Loucy (cell line): ENCODE results near the gene KCND2.

Source experiments
- H2AFZ ChIP-seq: fragments of 200-600 bp; sonication (generic); 2 replicates; pipeline ENCODE4 v1.6.0; 2016; ENCODE audit warnings: antibody characterized with exemption, mild to moderate bottlenecking, low read length, moderate library complexity
- H3F3A ChIP-seq: fragments of 200-600 bp; 2 replicates; pipeline ENCODE4 v1.6.0; 2016; ENCODE audit warnings: antibody characterized with exemption, low read depth, mild to moderate bottlenecking
- H3K27me3 ChIP-seq: fragments of 200-600 bp; sonication (generic); 2 replicates; pipeline ENCODE4 v1.6.1; 2014; ENCODE audit warnings: low read length, mild to moderate bottlenecking; ENCODE audit not compliant: insufficient read depth, poor library complexity, severe bottlenecking
- H3K36me3 ChIP-seq: fragments of 200-600 bp; sonication (generic); 2 replicates; pipeline ENCODE4 v1.6.1; 2016; ENCODE audit warnings: low read length; ENCODE audit not compliant: insufficient read depth
- H3K4me1 ChIP-seq: fragments of 200-600 bp; sonication (generic); 2 replicates; pipeline ENCODE4 v1.5.1; 2014; ENCODE audit warnings: low read length, mild to moderate bottlenecking; ENCODE audit not compliant: insufficient read depth, poor library complexity, severe bottlenecking
- H3K4me2 ChIP-seq: fragments of 200-600 bp; sonication (generic); 2 replicates; pipeline ENCODE4 v1.6.0; 2014; ENCODE audit warnings: antibody characterized with exemption, low read length, low read depth, mild to moderate bottlenecking; ENCODE audit not compliant: poor library complexity, severe bottlenecking
- H3K4me3 ChIP-seq: fragments of 200-600 bp; sonication (generic); 2 replicates; pipeline ENCODE4 v1.5.1; 2014; ENCODE audit warnings: low read length, mild to moderate bottlenecking, mixed read lengths; ENCODE audit not compliant: poor library complexity, severe bottlenecking
- H3K79me2 ChIP-seq: fragments of 200-600 bp; sonication (generic); 2 replicates; pipeline ENCODE4 v1.6.1; 2014; ENCODE audit warnings: low read length; ENCODE audit not compliant: insufficient read depth
- H3K9ac ChIP-seq: fragments of 200-600 bp; sonication (generic); 2 replicates; pipeline ENCODE4 v1.6.0; 2014; ENCODE audit warnings: mild to moderate bottlenecking, low read depth, low read length, moderate library complexity; ENCODE audit not compliant: poor library complexity, severe bottlenecking
- H3K9me2 ChIP-seq: fragments of 200-600 bp; sonication (generic); replicated peaks from 2 replicates; pipeline ENCODE4 v1.6.1; 2016; ENCODE audit warnings: low read depth, low read length, mixed read lengths
- H3K9me3 ChIP-seq: fragments of 200-600 bp; sonication (generic); 2 replicates; pipeline ENCODE4 v1.6.1; 2014; ENCODE audit warnings: mild to moderate bottlenecking, antibody characterized with exemption, low read length, low read depth; ENCODE audit not compliant: insufficient read depth
- H4K20me1 ChIP-seq: fragments of 200-600 bp; sonication (generic); 2 replicates; pipeline ENCODE4 v1.6.0; 2014; ENCODE audit warnings: antibody characterized with exemption, low read length, mild to moderate bottlenecking; ENCODE audit not compliant: insufficient read depth, poor library complexity, severe bottlenecking
- EZH2phosphoT487 ChIP-seq: fragments of 200-600 bp; IDR thresholded peaks from 2 replicates; pipeline ENCODE4 v1.6.1; 2018; ENCODE audit warnings: antibody characterized with exemption, mild to moderate bottlenecking, moderate library complexity, borderline replicate concordance
- TF ChIP-seq, protein P1 (sequence below): fragments of 200-600 bp; sonication (generic); conservative IDR thresholded peaks from 2 replicates; pipeline ENCODE4 v1.5.1; 2014; ENCODE audit warnings: mild to moderate bottlenecking, antibody characterized with exemption, low read length

The KCND2 gene

GRCh38 chr7:120733835-120734234 lies 460.9 kb downstream of the KCND2 start:
- TF ChIP-seq, protein P1, sequence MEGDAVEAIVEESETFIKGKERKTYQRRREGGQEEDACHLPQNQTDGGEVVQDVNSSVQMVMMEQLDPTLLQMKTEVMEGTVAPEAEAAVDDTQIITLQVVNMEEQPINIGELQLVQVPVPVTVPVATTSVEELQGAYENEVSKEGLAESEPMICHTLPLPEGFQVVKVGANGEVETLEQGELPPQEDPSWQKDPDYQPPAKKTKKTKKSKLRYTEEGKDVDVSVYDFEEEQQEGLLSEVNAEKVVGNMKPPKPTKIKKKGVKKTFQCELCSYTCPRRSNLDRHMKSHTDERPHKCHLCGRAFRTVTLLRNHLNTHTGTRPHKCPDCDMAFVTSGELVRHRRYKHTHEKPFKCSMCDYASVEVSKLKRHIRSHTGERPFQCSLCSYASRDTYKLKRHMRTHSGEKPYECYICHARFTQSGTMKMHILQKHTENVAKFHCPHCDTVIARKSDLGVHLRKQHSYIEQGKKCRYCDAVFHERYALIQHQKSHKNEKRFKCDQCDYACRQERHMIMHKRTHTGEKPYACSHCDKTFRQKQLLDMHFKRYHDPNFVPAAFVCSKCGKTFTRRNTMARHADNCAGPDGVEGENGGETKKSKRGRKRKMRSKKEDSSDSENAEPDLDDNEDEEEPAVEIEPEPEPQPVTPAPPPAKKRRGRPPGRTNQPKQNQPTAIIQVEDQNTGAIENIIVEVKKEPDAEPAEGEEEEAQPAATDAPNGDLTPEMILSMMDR, result no peak
- TF ChIP-seq EZH2phosphoT487, result no peak
- H3F3A ChIP-seq, result no peaks in the 10 kb centered on the region
- H3K9ac ChIP-seq, result no peak overlapping the region
- H3K9me2 ChIP-seq, result no peaks in the 10 kb centered on the region
- no peak overlapping the region for H2AFZ ChIP-seq
- H3K9me3 ChIP-seq, result no peaks in the 10 kb centered on the region
- H3K4me3 ChIP-seq, result no peak overlapping the region
- no peaks in the 10 kb centered on the region for H3K4me1 ChIP-seq
- H3K36me3 ChIP-seq, result no peaks in the 10 kb centered on the region
- no peaks in the 10 kb centered on the region for H3K79me2 ChIP-seq
- H3K4me2 ChIP-seq, result no peak overlapping the region
- no peaks in the 10 kb centered on the region for H3K27me3 ChIP-seq
- no peaks in the 10 kb centered on the region for H4K20me1 ChIP-seq

- H3K9me3 ChIP-seq, result no peaks in the 10 kb centered on the region
- H3K9ac ChIP-seq, result no peak overlapping the region
- H3F3A ChIP-seq, result no peaks in the 10 kb centered on the region
- H3K27me3 ChIP-seq, result no peaks in the 10 kb centered on the region
- no peak overlapping the region for H3K4me2 ChIP-seq
- H3K79me2 ChIP-seq, result no peaks in the 10 kb centered on the region
- no peak overlapping the region for H3K4me3 ChIP-seq
- no peak for TF ChIP-seq EZH2phosphoT487
- no peaks in the 10 kb centered on the region for H3K4me1 ChIP-seq
- no peaks in the 10 kb centered on the region for H3K36me3 ChIP-seq
- H4K20me1 ChIP-seq, result no peaks in the 10 kb centered on the region
- H2AFZ ChIP-seq, result no peak overlapping the region
- H3K9me2 ChIP-seq, result no peaks in the 10 kb centered on the region
Observed at GRCh38 chr7:120735791-120736190, 462.8 kb downstream of the KCND2 start.

GRCh38 chr7:120738816-120739215 lies 465.8 kb downstream of the KCND2 start:
- Histone ChIP-seq H3F3A (no peaks in the 10 kb centered on the region), H3K4me3 (no peak overlapping the region), H3K4me1 (no peaks in the 10 kb centered on the region), H3K4me2 (no peak overlapping the region), H2AFZ (no peak overlapping the region), H3K27me3 (no peaks in the 10 kb centered on the region), H3K9ac (no peak overlapping the region), H3K9me3 (no peaks in the 10 kb centered on the region), H3K36me3 (no peaks in the 10 kb centered on the region), H4K20me1 (no peaks in the 10 kb centered on the region), H3K9me2 (no peaks in the 10 kb centered on the region), H3K79me2 (no peaks in the 10 kb centered on the region)
- TF ChIP-seq, protein P1, result no peak
- TF ChIP-seq EZH2phosphoT487, result no peak

DNA sequence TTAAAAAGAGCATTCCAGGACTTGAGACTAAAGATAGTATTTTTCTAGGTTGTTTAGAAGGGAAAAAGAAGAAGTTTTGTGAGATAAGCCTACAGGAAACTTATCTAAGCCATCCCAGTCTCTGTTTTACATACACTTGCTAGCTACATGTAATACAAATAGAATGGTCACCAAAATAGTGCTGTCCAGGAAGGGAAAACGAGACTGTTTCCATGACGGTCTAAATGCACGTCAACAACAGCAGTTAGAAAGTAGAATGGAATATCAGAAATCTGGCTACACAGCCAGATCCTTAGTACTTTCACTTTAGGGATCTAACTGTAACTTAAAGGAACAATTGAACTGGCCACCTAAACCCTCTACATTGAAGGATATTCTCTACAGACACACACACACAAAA lies 467.4 kb downstream of the KCND2 start:
- no peaks in the 10 kb centered on the region for H3K27me3 ChIP-seq
- H2AFZ ChIP-seq, result no peak overlapping the region
- no peak overlapping the region for H3K4me2 ChIP-seq
- no peak overlapping the region for H3K9ac ChIP-seq
- no peaks in the 10 kb centered on the region for H3K9me3 ChIP-seq
- TF ChIP-seq, protein P1, result no peak
- no peak for TF ChIP-seq EZH2phosphoT487
- no peaks in the 10 kb centered on the region for H3K79me2 ChIP-seq
- H3F3A ChIP-seq, result no peaks in the 10 kb centered on the region
- H3K9me2 ChIP-seq, result no peaks in the 10 kb centered on the region
- no peaks in the 10 kb centered on the region for H3K4me1 ChIP-seq
- H3K4me3 ChIP-seq, result no peak overlapping the region
- no peaks in the 10 kb centered on the region for H4K20me1 ChIP-seq
- no peaks in the 10 kb centered on the region for H3K36me3 ChIP-seq
